GM12892 (cell line): ENCODE measurements around the gene CPAMD8.

Experiments
- POLR2A ChIP-seq: IDR thresholded peaks from 2 replicates; pipeline ENCODE4 v1.6.1; 2011; ENCODE audit warnings: low read depth, low read length, control low read depth
- POLR2AphosphoS5 ChIP-seq: IDR thresholded peaks from 2 replicates; pipeline ENCODE4 v1.6.1; 2011; ENCODE audit warnings: low read depth, low read length, control low read depth

DNA sequence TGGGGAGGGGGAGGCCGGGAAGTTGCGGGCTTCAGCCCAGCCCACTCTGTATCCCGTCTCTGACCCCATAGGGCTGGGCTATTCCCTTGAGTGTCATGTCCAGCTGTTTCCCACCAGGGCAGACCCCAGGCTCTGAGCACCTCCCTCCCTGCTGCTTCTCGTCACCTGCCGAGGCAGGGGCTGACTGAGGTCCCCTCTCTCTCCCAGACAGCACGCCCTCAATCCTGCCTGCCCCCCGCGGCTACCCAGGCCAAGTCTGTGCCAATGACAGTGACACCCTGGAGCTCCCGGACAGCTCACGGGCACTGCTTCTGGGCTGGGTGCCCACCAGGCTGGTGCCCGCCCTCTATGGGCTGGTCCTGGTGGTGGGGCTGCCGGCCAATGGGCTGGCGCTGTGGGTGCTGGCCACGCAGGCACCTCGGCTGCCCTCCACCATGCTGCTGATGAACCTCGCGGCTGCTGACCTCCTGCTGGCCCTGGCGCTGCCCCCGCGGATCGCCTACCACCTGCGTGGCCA lies 137.2 kb downstream of the CPAMD8 start:
- TF ChIP-seq POLR2A, result no peak
- no peak for TF ChIP-seq POLR2AphosphoS5
